SK-N-SH treated with all-trans-retinoic acid at 6 μM for 48 hours (cell line): ENCODE results near the gene KSR2.

ENCODE experiments used
- BACH2 ChIP-seq: fragments of 250-450 bp; sonication (Bioruptor Pico); IDR thresholded peaks from 2 replicates; pipeline ENCODE4 v1.9.0; 2021; ENCODE audit warnings: mild to moderate bottlenecking, borderline replicate concordance
- CSDC2 ChIP-seq: fragments of 250-450 bp; sonication (Bioruptor Pico); IDR thresholded peaks from 2 replicates; pipeline ENCODE4 v1.5.0; 2020; ENCODE audit warnings: mild to moderate bottlenecking, moderate library complexity
- ESRRG ChIP-seq: fragments of 250-450 bp; sonication (Bioruptor Pico); IDR thresholded peaks from 2 replicates; pipeline ENCODE4 v1.6.1; 2021; ENCODE audit warnings: mild to moderate bottlenecking
- GLIS3 ChIP-seq: fragments of 250-450 bp; sonication (Bioruptor Pico); IDR thresholded peaks from 2 replicates; pipeline ENCODE4 v1.5.0; 2020; ENCODE audit warnings: mild to moderate bottlenecking, moderate library complexity
- RARB ChIP-seq: fragments of 250-450 bp; sonication (Bioruptor Pico); IDR thresholded peaks from 2 replicates; pipeline ENCODE4 v1.8.0; 2021; ENCODE audit warnings: mild to moderate bottlenecking, moderate library complexity
- TOX ChIP-seq: fragments of 250-450 bp; sonication (Bioruptor Pico); IDR thresholded peaks from 2 replicates; pipeline ENCODE4 v1.8.0; 2021; ENCODE audit warnings: mild to moderate bottlenecking, moderate library complexity, borderline replicate concordance
- ZFP3 ChIP-seq: fragments of 250-450 bp; sonication (Bioruptor Pico); IDR thresholded peaks from 2 replicates; pipeline ENCODE4 v1.5.0; 2020; ENCODE audit warnings: mild to moderate bottlenecking, moderate library complexity
- ZFP30 ChIP-seq: fragments of 450-650 bp; formaldehyde crosslinking; IDR thresholded peaks from 2 replicates; pipeline ENCODE4 v1.5.0; 2022; ENCODE audit warnings: mild to moderate bottlenecking, moderate library complexity
- ZNF565 ChIP-seq: fragments of 450-650 bp; formaldehyde crosslinking; conservative IDR thresholded peaks from 2 replicates; pipeline ENCODE4 v1.5.0; 2020; ENCODE audit warnings: low read depth, mild to moderate bottlenecking, moderate library complexity
- ZNF70 ChIP-seq: fragments of 450-650 bp; formaldehyde crosslinking; IDR thresholded peaks from 2 replicates; pipeline ENCODE4 v1.5.0; 2020; ENCODE audit warnings: mild to moderate bottlenecking, moderate library complexity
- ZNF8 ChIP-seq: fragments of 450-650 bp; formaldehyde crosslinking; IDR thresholded peaks from 2 replicates; pipeline ENCODE4 v1.5.0; 2020; ENCODE audit warnings: mild to moderate bottlenecking, moderate library complexity
- TF ChIP-seq, protein P1 (sequence below): fragments of 250-450 bp; sonication (Bioruptor Pico); IDR thresholded peaks from 2 replicates; pipeline ENCODE4 v1.5.1; 2020; ENCODE audit warnings: low read depth, mild to moderate bottlenecking, moderate library complexity
- TF ChIP-seq, protein P2 (sequence below): fragments of 250-450 bp; sonication (Bioruptor Pico); IDR thresholded peaks from 2 replicates; pipeline ENCODE4 v1.8.0; 2020; ENCODE audit warnings: mild to moderate bottlenecking, moderate library complexity, borderline replicate concordance
- TF ChIP-seq, protein P3 (sequence below): fragments of 250-450 bp; sonication (Bioruptor Pico); IDR thresholded peaks from 2 replicates; pipeline ENCODE4 v1.8.0; 2021; ENCODE audit warnings: low read depth, mild to moderate bottlenecking, moderate library complexity, borderline replicate concordance

DNA sequence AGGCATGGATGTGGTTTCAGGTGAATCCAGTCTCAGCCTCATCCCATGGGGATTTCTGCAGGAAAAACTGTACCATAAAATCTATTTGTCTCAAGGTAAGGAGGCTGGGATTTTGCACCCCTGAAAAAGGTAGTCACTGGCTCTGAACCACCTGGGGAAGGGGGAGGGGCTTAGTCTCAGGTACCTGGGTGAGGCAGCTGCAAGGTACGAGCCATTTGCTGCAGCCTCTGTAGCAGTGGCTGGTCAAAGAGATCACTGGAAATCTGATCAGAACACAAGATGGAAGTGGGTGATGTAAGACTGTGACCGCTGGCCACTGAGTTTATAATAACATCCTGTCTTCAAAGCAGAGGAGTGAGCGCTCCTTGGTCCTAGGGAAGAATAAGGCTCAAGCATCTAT, 397.5 kb downstream of the KSR2 start:
- TF ChIP-seq, protein P1, sequence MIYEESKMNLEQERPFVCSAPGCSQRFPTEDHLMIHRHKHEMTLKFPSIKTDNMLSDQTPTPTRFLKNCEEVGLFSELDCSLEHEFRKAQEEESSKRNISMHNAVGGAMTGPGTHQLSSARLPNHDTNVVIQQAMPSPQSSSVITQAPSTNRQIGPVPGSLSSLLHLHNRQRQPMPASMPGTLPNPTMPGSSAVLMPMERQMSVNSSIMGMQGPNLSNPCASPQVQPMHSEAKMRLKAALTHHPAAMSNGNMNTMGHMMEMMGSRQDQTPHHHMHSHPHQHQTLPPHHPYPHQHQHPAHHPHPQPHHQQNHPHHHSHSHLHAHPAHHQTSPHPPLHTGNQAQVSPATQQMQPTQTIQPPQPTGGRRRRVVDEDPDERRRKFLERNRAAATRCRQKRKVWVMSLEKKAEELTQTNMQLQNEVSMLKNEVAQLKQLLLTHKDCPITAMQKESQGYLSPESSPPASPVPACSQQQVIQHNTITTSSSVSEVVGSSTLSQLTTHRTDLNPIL = no peak
- TF ChIP-seq BACH2 (no peak), TOX (CRISPR knock-in tag) (no peak), ZFP3 (CRISPR knock-in tag) (no peak), CSDC2 (CRISPR knock-in tag) (no peak), GLIS3 (CRISPR knock-in tag) (no peak), ZNF565 (CRISPR knock-in tag) (no peak), ZFP30 (no peak), RARB (CRISPR knock-in tag) (no peak), ZNF70 (CRISPR knock-in tag) (no peak), ESRRG (no peak), ZNF8 (CRISPR knock-in tag) (no peak)
- TF ChIP-seq, protein P2, sequence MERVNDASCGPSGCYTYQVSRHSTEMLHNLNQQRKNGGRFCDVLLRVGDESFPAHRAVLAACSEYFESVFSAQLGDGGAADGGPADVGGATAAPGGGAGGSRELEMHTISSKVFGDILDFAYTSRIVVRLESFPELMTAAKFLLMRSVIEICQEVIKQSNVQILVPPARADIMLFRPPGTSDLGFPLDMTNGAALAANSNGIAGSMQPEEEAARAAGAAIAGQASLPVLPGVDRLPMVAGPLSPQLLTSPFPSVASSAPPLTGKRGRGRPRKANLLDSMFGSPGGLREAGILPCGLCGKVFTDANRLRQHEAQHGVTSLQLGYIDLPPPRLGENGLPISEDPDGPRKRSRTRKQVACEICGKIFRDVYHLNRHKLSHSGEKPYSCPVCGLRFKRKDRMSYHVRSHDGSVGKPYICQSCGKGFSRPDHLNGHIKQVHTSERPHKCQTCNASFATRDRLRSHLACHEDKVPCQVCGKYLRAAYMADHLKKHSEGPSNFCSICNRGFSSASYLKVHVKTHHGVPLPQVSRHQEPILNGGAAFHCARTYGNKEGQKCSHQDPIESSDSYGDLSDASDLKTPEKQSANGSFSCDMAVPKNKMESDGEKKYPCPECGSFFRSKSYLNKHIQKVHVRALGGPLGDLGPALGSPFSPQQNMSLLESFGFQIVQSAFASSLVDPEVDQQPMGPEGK = no peak
- TF ChIP-seq, protein P3, sequence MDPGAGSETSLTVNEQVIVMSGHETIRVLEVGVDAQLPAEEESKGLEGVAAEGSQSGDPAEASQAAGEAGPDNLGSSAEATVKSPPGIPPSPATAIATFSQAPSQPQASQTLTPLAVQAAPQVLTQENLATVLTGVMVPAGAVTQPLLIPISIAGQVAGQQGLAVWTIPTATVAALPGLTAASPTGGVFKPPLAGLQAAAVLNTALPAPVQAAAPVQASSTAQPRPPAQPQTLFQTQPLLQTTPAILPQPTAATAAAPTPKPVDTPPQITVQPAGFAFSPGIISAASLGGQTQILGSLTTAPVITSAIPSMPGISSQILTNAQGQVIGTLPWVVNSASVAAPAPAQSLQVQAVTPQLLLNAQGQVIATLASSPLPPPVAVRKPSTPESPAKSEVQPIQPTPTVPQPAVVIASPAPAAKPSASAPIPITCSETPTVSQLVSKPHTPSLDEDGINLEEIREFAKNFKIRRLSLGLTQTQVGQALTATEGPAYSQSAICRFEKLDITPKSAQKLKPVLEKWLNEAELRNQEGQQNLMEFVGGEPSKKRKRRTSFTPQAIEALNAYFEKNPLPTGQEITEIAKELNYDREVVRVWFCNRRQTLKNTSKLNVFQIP (CRISPR knock-in tag) = no peak
